Pancreas (tissue), 10 donors: ENCODE data around the gene AGMO. TPM values are rescaled to one million over a fixed set of nuclear protein-coding genes. Genes with fewer than 3 reads are reported as not detected.
A peak's percentile ranks its signal among the peaks of the same experiment; 100 is the strongest.

Experiments used
- ATAC-seq, 4 donors: fragments of 200-7000 bp; cut with Tn5 transposase; one replicate each; pipeline versions ENCODE4 v1.8.0 to v1.9.1; 2020; ENCODE audit warnings: mild to moderate bottlenecking in 4 of 4, moderate library complexity in 4 of 4
- DNase-seq, 6 donors: peaks; one replicate each; pipeline ENCODE4 v3.0.0-alpha.2; 2020
- FAIRE-seq: peaks from 2 replicates; lab custom pipeline; 2012; peaks lifted over from hg19 to GRCh38; lab: Jason Lieb, UNC
- H3K27ac ChIP-seq, 4 donors: fragments of 200-600 bp; sonication (generic); 1 replicate in 3 of 4; 2 replicates in 1 of 4; pipeline versions ENCODE4 v1.5.0 to v1.8.0; 2020
- H3K27me3 ChIP-seq, 4 donors: fragments of 200-600 bp; one replicate each; pipeline ENCODE4 v1.8.0; 2021
- H3K36me3 ChIP-seq, 3 donors: fragments of 200-600 bp; sonication (generic) in 1 of 3; one replicate each; pipeline versions ENCODE4 v1.5.0 to v1.8.0; 2020 to 2021
- H3K4me1 ChIP-seq, 3 donors: fragments of 200-600 bp; one replicate each; pipeline ENCODE4 v1.8.0; 2021
- H3K4me3 ChIP-seq, 4 donors: fragments of 200-600 bp; sonication (generic) in 2 of 4; one replicate each; pipeline versions ENCODE4 v1.5.0 to v1.8.0; 2020 to 2021
- H3K9me3 ChIP-seq, 4 donors: fragments of 200-600 bp; one replicate each; pipeline ENCODE4 v1.8.0; 2021
- WGBS, 2 donors: extraction: QIAGEN DNeasy Blood & Tissue Kit; methylation state at CpG; one replicate each; pipeline ENCODE4 v1.1.7; 2013; 5-methylcytosine and 5-hydroxymethylcytosine counted together
- intact Hi-C, 3 donors: fragments of 100-400 bp; cut with DNase I; formaldehyde crosslinking; loops; one replicate each; pipeline versions ENCODE4 v1.11.1 to v1.14.2; 2022
- polyA plus RNA-seq, 2 donors: library from polyadenylated mRNA; stranded (reverse); fragments of 200-250 nt; gene quantifications; one replicate each; pipeline ENCODE4 v1.2.3, GENCODE V29; 2013
- total RNA-seq, 6 donors: library from RNA; stranded (reverse); fragmentation: NEBNext Ultra II Directional in 4 of 6; extraction: Animal tissue kit (Norgen Biotek cat#: 25700) in 4 of 6; gene quantifications; one replicate each; pipeline versions ENCODE4 v1.2.1 to v1.2.4, GENCODE V29; 2021 to 2023
- TF ChIP-seq, protein P1 (sequence below), 4 donors: fragments of 200-600 bp; sonication (generic) in 3 of 4; IDR thresholded peaks; one replicate each; pipeline versions ENCODE4 v1.5.0 to v1.8.0; 2021; ENCODE audit warnings: antibody characterized with exemption in 4 of 4
- donor health status: healthy with polysubstance abuse.
- donor health status: DM: no; HTN: no; CAD: no; lungs with moderate emphysema.
- donor health status: DM: no; HTN: no; CAD: no.
- donor health status: control.
- donor health status: control.
- donor health status: Bipolar disorder and iron deficiency.
- donor health status: DM: yes; HTN: yes; CAD: no.
- donor health status: DM: no; HTN: no; CAD: no.
- donor health status: DM: no; HTN: no; CAD: no.
- donor health status: DM: yes; HTN: yes; CAD: no.

The AGMO gene
- total and polyA plus RNA-seq, 8 donors, result 0.09 to 0.25 (median 0.19) TPM; not detected in 3

DNA sequence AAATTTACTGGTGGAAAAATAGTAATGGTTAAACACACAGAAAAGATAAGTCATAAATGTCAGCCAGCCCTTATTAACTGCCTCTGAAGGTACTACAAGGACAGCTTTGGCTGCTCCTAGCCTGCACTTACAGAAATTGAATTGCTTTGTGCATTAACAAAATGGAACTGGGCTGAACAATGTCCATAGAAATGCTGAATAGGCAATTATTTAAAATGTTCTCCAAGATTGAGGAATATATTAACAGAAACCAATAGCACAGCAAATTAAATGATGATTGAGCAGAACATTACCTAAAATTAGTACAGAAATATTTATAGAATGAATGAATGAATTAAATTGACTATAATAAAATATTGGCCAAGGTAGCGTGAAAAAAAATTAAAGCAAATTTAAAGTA, 42.4 kb upstream of the AGMO start:
- intact Hi-C loops, result no loop called here
- ATAC-seq, result no peak
- Histone ChIP-seq H3K27ac (no peak overlapping the region), H3K27me3 (no peaks in the 10 kb centered on the region), H3K4me3 (no peak overlapping the region), H3K9me3 (no peaks in the 10 kb centered on the region), H3K36me3 (no peaks in the 10 kb centered on the region), H3K4me1 (no peaks in the 10 kb centered on the region)
- 98 to 100% methylated on average over 1 of the region's 1 CpG for WGBS, 2 donors
- FAIRE-seq, result no peak
- TF ChIP-seq, protein P1, sequence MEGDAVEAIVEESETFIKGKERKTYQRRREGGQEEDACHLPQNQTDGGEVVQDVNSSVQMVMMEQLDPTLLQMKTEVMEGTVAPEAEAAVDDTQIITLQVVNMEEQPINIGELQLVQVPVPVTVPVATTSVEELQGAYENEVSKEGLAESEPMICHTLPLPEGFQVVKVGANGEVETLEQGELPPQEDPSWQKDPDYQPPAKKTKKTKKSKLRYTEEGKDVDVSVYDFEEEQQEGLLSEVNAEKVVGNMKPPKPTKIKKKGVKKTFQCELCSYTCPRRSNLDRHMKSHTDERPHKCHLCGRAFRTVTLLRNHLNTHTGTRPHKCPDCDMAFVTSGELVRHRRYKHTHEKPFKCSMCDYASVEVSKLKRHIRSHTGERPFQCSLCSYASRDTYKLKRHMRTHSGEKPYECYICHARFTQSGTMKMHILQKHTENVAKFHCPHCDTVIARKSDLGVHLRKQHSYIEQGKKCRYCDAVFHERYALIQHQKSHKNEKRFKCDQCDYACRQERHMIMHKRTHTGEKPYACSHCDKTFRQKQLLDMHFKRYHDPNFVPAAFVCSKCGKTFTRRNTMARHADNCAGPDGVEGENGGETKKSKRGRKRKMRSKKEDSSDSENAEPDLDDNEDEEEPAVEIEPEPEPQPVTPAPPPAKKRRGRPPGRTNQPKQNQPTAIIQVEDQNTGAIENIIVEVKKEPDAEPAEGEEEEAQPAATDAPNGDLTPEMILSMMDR (IDR thresholded peaks at IDR 0.05), result no peak
- DNase-seq, result no peak

DNA sequence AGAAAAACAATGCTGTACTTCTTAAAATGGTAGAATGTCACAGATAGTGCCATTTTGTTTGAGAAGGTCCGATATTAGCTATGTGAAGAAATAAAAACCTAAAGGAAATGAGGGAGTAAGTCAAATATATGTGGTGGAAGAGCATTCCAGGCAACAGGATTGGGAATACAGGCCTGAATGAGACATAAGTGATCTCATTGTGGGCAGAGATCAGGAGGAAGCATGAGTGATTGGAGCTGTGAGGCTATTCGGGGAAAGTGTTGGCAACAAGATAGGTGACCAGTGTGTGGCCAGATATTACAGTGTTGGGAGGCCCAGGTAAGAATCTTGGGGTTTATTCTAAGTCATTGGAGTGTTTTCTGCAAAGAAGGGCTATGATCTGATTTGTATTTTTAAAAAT, 41.3 kb upstream of the AGMO start:
- no peaks in the 10 kb centered on the region for H3K36me3 ChIP-seq
- H3K4me3 ChIP-seq, result no peak overlapping the region
- TF ChIP-seq, protein P1 (IDR thresholded peaks at IDR 0.05), result no peak
- H3K27me3 ChIP-seq, result no peaks in the 10 kb centered on the region
- H3K9me3 ChIP-seq, result no peaks in the 10 kb centered on the region
- no peak overlapping the region for H3K27ac ChIP-seq
- ATAC-seq, result no peak
- intact Hi-C loops, result no loop called here
- H3K4me1 ChIP-seq, result no peaks in the 10 kb centered on the region
- DNase-seq, result no peak
- WGBS, 2 donors, result 50 to 63% methylated on average over 2 of the region's 2 CpGs
- no peak for FAIRE-seq

DNA sequence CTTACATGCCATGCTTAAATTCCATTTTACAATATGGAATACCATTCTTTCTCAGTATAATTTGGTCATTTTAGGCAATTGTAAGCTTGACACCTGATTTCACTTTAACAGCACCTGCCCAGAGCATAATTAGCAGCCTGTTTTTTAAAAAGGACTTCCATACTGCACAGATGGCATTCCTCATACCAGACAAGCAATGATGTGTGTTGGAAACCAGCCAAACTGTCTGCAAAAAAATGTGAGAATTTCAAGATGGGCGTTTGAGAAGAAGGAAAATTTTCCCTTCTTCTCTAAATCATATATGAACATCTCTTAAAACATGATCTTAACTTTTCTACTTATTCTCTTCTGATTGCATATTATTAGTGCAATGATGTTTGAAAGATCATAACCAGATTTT, 40.4 kb upstream of the AGMO start:
- FAIRE-seq (no peak), ATAC-seq (no peak), DNase-seq (no peak)
- Histone ChIP-seq H3K36me3 (no peaks in the 10 kb centered on the region), H3K27ac (no peak overlapping the region), H3K9me3 (no peaks in the 10 kb centered on the region), H3K4me3 (no peak overlapping the region), H3K27me3 (no peaks in the 10 kb centered on the region), H3K4me1 (no peaks in the 10 kb centered on the region)
- intact Hi-C loops, result no loop called here
- TF ChIP-seq, protein P1 (IDR thresholded peaks at IDR 0.05), result no peak
- 14 to 23% methylated on average over 1 of the region's 1 CpG for WGBS, 2 donors

DNA sequence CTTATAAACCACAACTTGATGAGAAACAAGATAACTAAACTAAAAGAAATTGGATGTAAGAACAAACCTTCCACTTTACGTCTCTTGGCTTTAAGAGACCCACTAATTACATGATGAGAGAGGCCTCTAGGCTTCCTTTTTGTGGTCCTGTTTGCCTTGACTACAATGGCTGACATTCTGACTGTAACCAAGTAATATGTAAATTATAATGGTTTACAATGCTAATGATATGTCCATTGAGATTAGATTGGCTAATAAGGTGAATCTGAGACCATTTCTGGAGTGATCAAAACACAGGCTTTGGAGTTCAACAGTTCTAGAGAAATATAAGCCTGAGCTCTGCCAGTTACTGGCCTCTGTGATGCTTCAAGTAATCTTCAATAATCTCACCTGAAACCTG, 39.4 kb upstream of the AGMO start:
- Histone ChIP-seq H3K36me3 (no peaks in the 10 kb centered on the region), H3K4me3 (no peak overlapping the region), H3K9me3 (no peaks in the 10 kb centered on the region), H3K27ac (no peak overlapping the region), H3K27me3 (no peaks in the 10 kb centered on the region), H3K4me1 (no peaks in the 10 kb centered on the region)
- 57 to 74% methylated on average over 1 of the region's 1 CpG for WGBS, 2 donors
- ATAC-seq (no peak), DNase-seq (no peak), FAIRE-seq (no peak)
- TF ChIP-seq, protein P1 (IDR thresholded peaks at IDR 0.05), result no peak
- intact Hi-C loops, result no loop called here

DNA sequence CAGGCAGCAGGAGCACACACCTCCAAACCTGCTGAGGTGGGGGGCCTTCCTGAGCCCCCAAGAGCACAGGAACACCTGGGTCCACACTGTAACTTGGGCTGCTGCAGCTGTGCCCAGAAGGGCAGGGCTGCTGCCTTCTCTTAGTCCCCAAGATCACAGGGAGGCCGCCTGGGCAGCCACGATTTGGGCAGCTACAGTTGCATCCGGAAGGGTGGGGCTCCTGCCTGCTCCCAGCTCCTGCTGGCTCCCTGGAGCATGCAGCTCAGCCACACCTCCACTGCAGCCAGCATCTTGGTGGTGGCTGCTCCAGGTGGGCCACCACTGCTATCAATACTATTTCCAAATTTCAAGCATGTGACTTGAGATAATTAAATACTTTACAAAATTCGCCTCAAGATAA, 38.5 kb upstream of the AGMO start:
- DNase-seq, result peak in 1 of 6 donors; percentile 34
- TF ChIP-seq, protein P1 (IDR thresholded peaks at IDR 0.05), result no peak

More for the DNA sequence above, 38.5 kb upstream of the AGMO start:
- intact Hi-C loops, result no loop called here
- 59 to 72% methylated on average over 4 of the region's 4 CpGs for WGBS, 2 donors
- no peak for FAIRE-seq
- no peaks in the 10 kb centered on the region for H3K27me3 ChIP-seq
- ATAC-seq, result no peak
- no peaks in the 10 kb centered on the region for H3K4me1 ChIP-seq
- H3K27ac ChIP-seq, result no peak overlapping the region
- H3K9me3 ChIP-seq, result no peaks in the 10 kb centered on the region
- H3K36me3 ChIP-seq, result no peaks in the 10 kb centered on the region
- H3K4me3 ChIP-seq, result no peak overlapping the region
